Ascending aorta (tissue), 2 donors: ENCODE measurements around the gene LCLAT1. TPM values are rescaled to one million over a fixed set of nuclear protein-coding genes. Genes with fewer than 3 reads are reported as not detected.
"Not testable (repeated sequence)": the region's sequence is repeated elsewhere in the genome, so short reads cannot be mapped to it uniquely, and the experiment has no call there.

Experiments used
- DNase-seq, 2 donors: peaks; one replicate each; pipeline ENCODE4 v3.0.0-alpha.2; 2019; ENCODE audit warnings: low spot score in 2 of 2
- H3K27ac ChIP-seq, 2 donors: fragments of 200-600 bp; sonication (generic); one replicate each; pipeline ENCODE4 v1.5.1; 2016 to 2017; ENCODE audit warnings: mild to moderate bottlenecking in 1 of 2
- H3K27me3 ChIP-seq: fragments of 200-600 bp; sonication (generic); one replicate; pipeline ENCODE4 v1.5.1; 2017
- H3K36me3 ChIP-seq, 2 donors: fragments of 200-600 bp; sonication (generic); one replicate each; pipeline ENCODE4 v1.5.1; 2016
- H3K4me1 ChIP-seq, 2 donors: fragments of 200-600 bp; sonication (generic); one replicate each; pipeline ENCODE4 v1.5.1; 2016 to 2017; ENCODE audit warnings: mild to moderate bottlenecking in 1 of 2
- H3K4me3 ChIP-seq, 2 donors: fragments of 200-600 bp; sonication (generic); one replicate each; pipeline ENCODE4 v1.5.1; 2016 to 2017; ENCODE audit warnings: mild to moderate bottlenecking in 1 of 2
- H3K9me3 ChIP-seq, 2 donors: fragments of 200-600 bp; sonication (generic); one replicate each; pipeline ENCODE4 v1.5.1; 2016
- CTCF ChIP-seq, 3 experiments: fragments of 200-600 bp in 2 of 3; fragments of 450-650 bp in 1 of 3; sonication (generic) in 2 of 3; IDR thresholded peaks; one replicate each; pipeline ENCODE4 v1.5.1; 2016 to 2019; ENCODE audit warnings: antibody characterized with exemption in 3 of 3, mild to moderate bottlenecking in 1 of 3, moderate library complexity in 1 of 3
- intact Hi-C: fragments of 100-400 bp; cut with DNase I; formaldehyde crosslinking; loops from one replicate; pipeline ENCODE4 v1.15.1; 2023
- total RNA-seq: library from RNA; depleted of rRNA; stranded (reverse); fragments of >200 nt; gene quantifications from one replicate; pipeline ENCODE4 v1.1.0, GENCODE V29; 2016

The LCLAT1 gene
- total RNA-seq, 1 donor from 2014 or later = 9.8 TPM

GRCh38 chr2:30463535-30463934 is 16.5 kb downstream of the LCLAT1 start:
- peaks cover 0 to 5% of the 10 kb centered on the region in 2 donors for H3K9me3 ChIP-seq
- H3K4me3 ChIP-seq = no peak overlapping the region
- peak overlapping the region in 1 of 2 donors; percentile 31 for H3K27ac ChIP-seq
- intact Hi-C loops = no loop called here
- TF ChIP-seq CTCF (IDR thresholded peaks at IDR 0.05) = no peak
- H3K27me3 ChIP-seq = no peaks in the 10 kb centered on the region
- no peaks in the 10 kb centered on the region for H3K36me3 ChIP-seq
- DNase-seq = no peak
- H3K4me1 ChIP-seq = peaks cover 0 to 8% of the 10 kb centered on the region in 2 donors

DNA sequence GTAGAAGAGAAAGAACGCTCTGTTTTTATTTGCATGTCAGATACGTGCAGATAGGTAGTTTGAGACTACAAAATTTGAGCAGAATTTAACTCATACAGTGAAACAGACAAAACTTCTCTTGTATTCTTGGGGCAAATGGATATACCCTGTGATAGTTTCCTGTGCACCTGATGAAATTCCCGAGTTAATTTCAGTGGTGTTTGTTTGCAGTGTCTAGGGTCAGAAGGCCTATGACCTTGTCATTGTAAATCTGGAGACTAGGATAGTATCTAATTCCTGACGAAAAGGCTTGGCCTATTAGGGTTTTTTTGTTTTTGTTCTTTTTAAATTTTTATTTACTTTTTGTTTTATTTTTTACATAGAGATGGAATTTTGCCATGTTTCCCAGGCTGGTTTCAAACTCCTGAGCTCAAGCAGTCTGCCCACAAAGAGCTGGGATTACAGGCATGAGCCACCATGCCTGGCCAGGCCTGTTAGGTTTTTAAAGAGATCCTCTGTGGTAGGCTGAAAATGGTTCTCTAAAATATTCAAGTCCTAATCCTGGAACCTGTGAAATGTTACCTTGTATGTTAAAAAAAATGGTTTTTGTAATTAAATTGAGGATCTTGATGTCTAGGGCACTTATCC is 17.6 kb downstream of the LCLAT1 start:
- H3K36me3 ChIP-seq = no peaks in the 10 kb centered on the region
- intact Hi-C loops = no loop called here
- no peak for DNase-seq
- no peak for TF ChIP-seq CTCF (IDR thresholded peaks at IDR 0.05)
- H3K4me1 ChIP-seq = peaks cover 0 to 8% of the 10 kb centered on the region in 2 donors
- H3K27ac ChIP-seq = peak overlapping the region; percentile 31 to 53
- H3K9me3 ChIP-seq = peaks cover 0 to 5% of the 10 kb centered on the region in 2 donors
- no peaks in the 10 kb centered on the region for H3K27me3 ChIP-seq
- H3K4me3 ChIP-seq = no peak overlapping the region

GRCh38 chr2:30465171-30465545 is 18.1 kb downstream of the LCLAT1 start:
- intact Hi-C loops = no loop called here
- Histone ChIP-seq H3K4me3 (peak overlapping the region in 1 of 2 donors; percentile 1), H3K27ac (peak overlapping the region in 1 of 2 donors; percentile 53), H3K27me3 (no peaks in the 10 kb centered on the region), H3K9me3 (peaks cover 0 to 5% of the 10 kb centered on the region in 2 donors), H3K36me3 (no peaks in the 10 kb centered on the region), H3K4me1 (peaks cover 0 to 8% of the 10 kb centered on the region in 2 donors)
- DNase-seq = no peak
- no peak for TF ChIP-seq CTCF (IDR thresholded peaks at IDR 0.05)

- intact Hi-C loops = no loop called here
- TF ChIP-seq CTCF (IDR thresholded peaks at IDR 0.05) = no peak
- Histone ChIP-seq H3K4me3 (no peak overlapping the region), H3K27ac (no peak overlapping the region), H3K9me3 (peaks cover 0 to 5% of the 10 kb centered on the region in 2 donors), H3K27me3 (no peaks in the 10 kb centered on the region), H3K36me3 (no peaks in the 10 kb centered on the region), H3K4me1 (peaks cover 0 to 8% of the 10 kb centered on the region in 2 donors)
- DNase-seq = no peak
Measured at GRCh38 chr2:30466216-30466615, 19.2 kb downstream of the LCLAT1 start.

DNA sequence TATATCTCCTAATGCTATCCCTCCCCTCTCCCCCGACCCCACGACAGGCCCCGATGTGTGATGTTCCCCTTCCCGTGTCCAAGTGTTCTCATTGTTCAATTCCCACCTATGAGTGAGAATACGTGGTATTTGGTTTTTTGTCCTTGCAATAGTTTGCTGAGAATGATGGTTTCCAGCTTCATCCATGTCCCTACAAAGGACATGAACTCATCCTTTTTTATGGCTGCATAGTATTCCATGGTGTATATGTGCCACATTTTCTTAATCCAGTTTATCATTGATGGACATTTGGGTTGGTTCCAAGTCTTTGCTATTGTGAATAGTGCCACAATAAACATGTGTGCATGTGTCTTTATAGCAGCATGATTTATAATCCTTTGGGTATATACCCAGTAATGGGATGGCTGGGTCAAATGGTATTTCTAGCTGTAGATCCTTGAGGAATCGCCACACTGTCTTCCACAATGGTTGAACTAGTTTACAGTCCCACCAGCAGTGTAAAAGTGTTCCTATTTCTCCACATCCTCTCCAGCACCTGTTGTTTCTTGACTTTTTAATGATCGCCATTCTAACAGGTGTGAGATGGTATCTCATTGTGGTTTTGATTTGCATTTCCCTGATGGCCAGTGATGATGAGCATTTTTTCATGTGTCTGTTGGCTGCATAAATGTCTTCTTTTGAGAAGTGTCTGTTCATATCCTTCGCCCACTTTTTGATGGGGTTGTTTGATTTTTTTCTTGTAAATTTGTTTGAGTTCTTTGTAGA is 20.2 kb downstream of the LCLAT1 start:
- H3K36me3 ChIP-seq, H3K4me1 ChIP-seq, DNase-seq, H3K27ac ChIP-seq, H3K9me3 ChIP-seq, H3K27me3 ChIP-seq, intact Hi-C loops, H3K4me3 ChIP-seq: not testable (repeated sequence)

- intact Hi-C loops = no loop called here
- Histone ChIP-seq H3K9me3 (peaks cover 0 to 5% of the 10 kb centered on the region in 2 donors), H3K27ac (no peak overlapping the region), H3K4me1 (peaks cover 0 to 4% of the 10 kb centered on the region in 2 donors), H3K27me3 (no peaks in the 10 kb centered on the region), H3K4me3 (no peak overlapping the region), H3K36me3 (no peaks in the 10 kb centered on the region)
- DNase-seq = no peak
- TF ChIP-seq CTCF (IDR thresholded peaks at IDR 0.05) = no peak
Measured at GRCh38 chr2:30470426-30470825, 23.4 kb downstream of the LCLAT1 start.
